GM19468 (cell line): ENCODE data around the gene NDFIP2.

ENCODE experiments used
- ATAC-seq: cut with Tn5 transposase; IDR thresholded peaks from one replicate; pipeline ENCODE4 v1.9.1; 2021; ENCODE audit warnings: mild to moderate bottlenecking, moderate library complexity, moderate number of reproducible peaks; ENCODE audit not compliant: unreplicated experiment; ENCODE audit errors: extremely low read depth

The NDFIP2 gene

GRCh38 chr13:79480954-79481684, at the start of gene NDFIP2:
NDFIP2 (plus strand) TSS chr13:79481155; CDS start chr13:79481204, 49 bp downstream.
- ATAC-seq: peak; percentile 86

GRCh38 chr13:79432086-79432485, 48.9 kb upstream of the NDFIP2 start:
- ATAC-seq: no peak

- no peak for ATAC-seq
These were observed 48.0 kb upstream of the NDFIP2 start for GRCh38 chr13:79432992-79433391.

- ATAC-seq: no peak
These were observed 46.4 kb upstream of the NDFIP2 start for GRCh38 chr13:79434556-79434955.

GRCh38 chr13:79435561-79435990, 45.4 kb upstream of the NDFIP2 start:
- ATAC-seq: no peak

- no peak for ATAC-seq
These were observed 41.7 kb upstream of the NDFIP2 start for GRCh38 chr13:79439275-79439674.

- ATAC-seq: no peak
These were observed 39.9 kb upstream of the NDFIP2 start for GRCh38 chr13:79440958-79441528.

GRCh38 chr13:79442221-79442620, 38.7 kb upstream of the NDFIP2 start:
- ATAC-seq: no peak

GRCh38 chr13:79442706-79443105, 38.2 kb upstream of the NDFIP2 start:
- no peak for ATAC-seq

GRCh38 chr13:79445968-79446645, 34.8 kb upstream of the NDFIP2 start:
- no peak for ATAC-seq

- no peak for ATAC-seq
These were observed 33.8 kb upstream of the NDFIP2 start for GRCh38 chr13:79447141-79447540.

- no peak for ATAC-seq
These were observed 33.2 kb upstream of the NDFIP2 start for GRCh38 chr13:79447741-79448140.

- ATAC-seq: no peak
These were observed 32.5 kb upstream of the NDFIP2 start for GRCh38 chr13:79448413-79448812.

GRCh38 chr13:79450110-79450509, 30.8 kb upstream of the NDFIP2 start:
- no peak for ATAC-seq

- peak; percentile 93 for ATAC-seq
These were observed 29.4 kb upstream of the NDFIP2 start for GRCh38 chr13:79451500-79451962.

- no peak for ATAC-seq
These were observed 28.6 kb upstream of the NDFIP2 start for GRCh38 chr13:79452239-79452913.

- ATAC-seq: no peak
These were observed 25.6 kb upstream of the NDFIP2 start for GRCh38 chr13:79455331-79455730.

- ATAC-seq: no peak
These were observed 24.9 kb upstream of the NDFIP2 start for GRCh38 chr13:79456051-79456450.

- ATAC-seq: no peak
These were observed 24.1 kb upstream of the NDFIP2 start for GRCh38 chr13:79456656-79457365.

- ATAC-seq: peak; percentile 56
These were observed 23.6 kb upstream of the NDFIP2 start for GRCh38 chr13:79457390-79457789.
